ENCODE measurements around the gene RASAL2.

Gene RASAL2

GRCh38 chr1:178093951-178094738 is at the start of gene RASAL2:
Gene RASAL2, plus strand, starts transcription at chr1:178094104. Its CDS starts 389 bp downstream, at chr1:178094493.
- DNase-seq, result peak; percentile 49 to 51

- peak in 1 of 2 experiments; percentile 10 for DNase-seq
Observed at GRCh38 chr1:178046591-178047270, 47.2 kb upstream of the RASAL2 start.

DNA sequence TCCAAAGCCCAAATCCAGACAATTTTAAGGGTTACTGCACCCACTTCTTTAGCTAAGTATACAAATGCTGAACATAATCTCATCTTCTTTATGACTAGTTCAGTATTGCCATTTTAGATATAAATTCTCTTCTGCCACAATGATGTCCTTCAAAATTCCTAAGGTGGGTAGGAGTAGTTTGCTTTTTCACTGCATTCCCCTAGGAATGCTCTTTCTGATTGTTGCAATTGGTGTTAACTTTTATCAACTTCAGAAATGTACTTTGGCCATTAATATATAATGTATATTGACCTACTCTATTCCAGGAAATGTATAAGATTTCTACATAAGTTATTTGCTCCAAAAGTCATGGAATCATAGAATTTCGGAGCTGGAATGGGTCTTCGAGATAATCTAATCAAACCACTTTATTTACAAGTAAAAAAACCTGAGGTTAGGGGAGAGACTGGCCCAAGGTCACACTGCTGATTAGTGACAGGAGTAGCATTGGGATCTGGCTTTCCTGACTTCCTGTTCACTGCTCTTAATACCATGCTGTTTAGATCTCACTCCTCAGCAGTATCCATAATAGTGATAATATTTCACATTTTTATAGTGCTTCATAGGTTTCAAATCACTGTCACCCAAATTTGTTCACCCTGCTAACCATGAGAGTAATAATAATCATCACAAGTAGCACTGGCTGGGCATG is 46.4 kb upstream of the RASAL2 start:
- DNase-seq, result no peak

- no peak for DNase-seq
Observed at GRCh38 chr1:178048426-178048825, 45.5 kb upstream of the RASAL2 start.

DNA sequence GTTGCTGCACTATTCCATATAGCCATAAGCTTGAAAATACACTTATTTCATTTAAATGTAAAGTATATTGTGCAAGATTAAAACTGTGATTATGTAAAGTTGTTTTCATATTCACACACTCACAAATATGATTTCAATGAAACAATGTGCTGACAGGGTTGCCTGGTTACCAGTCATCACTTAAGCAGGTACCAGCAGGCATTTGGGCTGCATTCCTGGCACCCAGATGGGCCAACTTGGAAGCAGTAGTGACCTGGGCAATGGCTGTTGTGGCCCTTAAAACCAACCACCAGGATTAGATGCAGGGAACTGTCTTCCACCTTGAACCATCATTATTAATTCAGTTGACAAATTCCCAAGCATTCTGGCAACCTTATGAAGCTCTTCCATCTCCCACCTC is 45.0 kb upstream of the RASAL2 start:
- DNase-seq, result no peak

DNA sequence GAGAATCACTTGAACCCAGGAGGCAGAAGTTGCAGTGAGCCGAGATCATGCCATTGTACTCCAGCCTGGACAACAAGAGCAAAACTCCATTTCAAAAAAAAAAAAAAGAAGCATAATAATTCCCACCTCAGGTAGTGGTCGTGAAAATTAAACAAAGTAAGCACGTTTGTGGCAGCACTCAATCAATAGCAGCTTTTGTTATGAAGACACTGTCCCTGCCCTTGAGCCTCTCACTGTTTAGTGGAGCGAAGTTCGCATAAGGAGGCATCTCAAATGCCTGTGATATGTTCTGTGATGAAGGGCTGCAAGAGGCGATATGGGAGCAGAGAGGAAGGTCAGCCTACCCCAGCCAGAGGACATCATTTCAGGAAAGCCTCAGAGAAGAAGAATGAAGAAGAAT is 43.8 kb upstream of the RASAL2 start:
- no peak for DNase-seq

DNA sequence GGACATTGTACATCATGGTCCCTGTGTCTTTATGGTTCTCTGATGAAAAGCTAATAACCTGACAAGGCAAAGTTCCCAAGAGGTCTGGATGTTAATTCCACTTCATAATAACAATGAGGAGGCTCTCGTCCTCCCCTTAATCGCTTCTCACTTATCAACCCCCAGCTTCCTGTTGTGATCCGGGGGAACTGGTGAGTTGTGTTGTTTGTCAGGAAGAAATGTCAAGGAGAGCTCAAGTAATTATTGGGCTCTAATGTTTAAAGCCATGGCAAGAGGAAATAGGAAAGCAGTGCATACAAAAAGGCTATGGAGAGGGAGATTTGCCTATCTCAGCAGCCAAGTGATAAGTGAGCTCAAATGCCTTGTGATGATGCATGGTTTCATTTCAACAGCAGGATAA is 42.8 kb upstream of the RASAL2 start:
- DNase-seq, result no peak

- no peak for DNase-seq
Observed at GRCh38 chr1:178052650-178053461, 41.0 kb upstream of the RASAL2 start.

DNA sequence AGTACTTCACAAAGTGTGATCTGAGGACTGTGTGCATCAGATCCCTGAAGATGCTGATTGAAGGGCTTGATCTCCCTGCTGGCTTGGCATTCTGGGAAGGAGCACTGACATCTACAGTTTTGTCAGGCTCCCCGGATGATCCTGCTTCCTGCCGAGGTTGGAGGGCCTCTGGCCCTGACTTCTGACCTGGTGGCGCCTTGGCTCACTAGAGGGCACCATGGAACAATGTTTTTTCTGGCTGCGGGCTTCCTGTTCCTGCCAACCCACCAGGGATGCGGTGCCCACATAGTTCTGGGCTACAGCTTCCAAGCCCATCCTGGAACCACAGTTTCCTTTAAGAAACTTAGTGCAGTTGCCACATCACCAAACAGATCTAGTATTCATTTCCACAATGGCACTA is 38.8 kb upstream of the RASAL2 start:
- peak in 1 of 2 experiments; percentile 14 for DNase-seq

DNA sequence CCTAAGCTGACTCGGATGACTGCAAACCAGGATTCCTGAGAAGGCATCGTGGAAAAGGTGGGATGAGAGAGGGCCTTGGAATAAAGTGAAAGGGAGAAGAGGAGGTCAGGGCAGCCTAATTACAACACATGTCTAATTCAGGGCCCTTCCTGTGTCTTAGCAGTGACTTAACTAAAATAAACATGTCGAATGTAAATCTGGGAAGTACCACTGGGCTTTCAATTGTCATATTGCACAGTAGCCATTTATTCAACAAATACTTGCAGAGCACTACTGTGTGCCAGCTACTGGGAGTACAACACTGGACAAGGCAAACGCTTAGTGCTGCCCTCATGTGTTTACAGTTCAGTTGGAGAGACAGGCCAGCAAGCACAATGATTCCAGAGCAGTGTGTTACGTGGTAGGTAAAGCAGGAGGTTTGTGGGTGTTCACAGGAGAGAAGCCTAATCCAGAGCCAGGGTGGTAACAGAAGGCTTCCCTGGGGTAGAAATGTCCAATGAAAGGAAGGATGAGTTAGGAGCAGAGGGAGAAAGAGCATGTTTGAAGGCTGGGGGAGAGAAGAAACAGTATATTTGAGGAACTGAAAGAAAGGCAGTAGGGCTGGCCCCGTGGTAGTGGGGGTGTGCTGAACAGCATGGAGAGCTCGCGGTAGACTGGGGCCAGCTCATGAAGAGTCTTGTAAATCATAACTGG is 38.0 kb upstream of the RASAL2 start:
- peak in 1 of 2 experiments; percentile 8 for DNase-seq

DNA sequence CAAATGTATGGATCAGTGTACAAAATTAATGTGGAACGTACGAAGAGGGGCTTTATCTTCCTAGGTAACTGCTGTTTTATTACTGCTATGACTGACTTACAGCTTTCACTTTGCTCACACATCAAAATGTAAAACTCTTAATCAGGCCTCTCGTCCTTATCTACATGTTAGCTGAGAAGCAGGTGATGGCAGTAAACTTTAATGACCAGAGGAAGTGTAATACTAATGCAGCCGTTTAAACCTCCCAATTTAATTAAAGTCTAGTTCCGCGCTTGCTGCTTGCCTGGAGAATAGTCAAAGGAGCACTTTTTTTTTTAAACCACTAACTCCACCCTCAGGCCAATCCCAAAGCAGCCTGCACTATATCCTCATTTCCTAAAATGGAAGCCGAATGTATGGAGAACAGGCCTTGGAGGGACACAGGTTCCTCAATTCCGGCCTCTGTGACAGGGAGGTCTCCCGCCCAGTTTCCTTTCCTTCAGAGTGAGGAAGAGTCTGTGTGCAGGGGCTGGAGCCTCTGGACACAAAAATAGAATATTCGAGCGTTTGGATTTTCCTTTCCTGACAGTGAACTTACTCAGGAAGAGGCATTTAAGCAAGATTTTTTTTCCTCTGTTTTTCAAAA is 36.7 kb upstream of the RASAL2 start:
- no peak for DNase-seq

DNA sequence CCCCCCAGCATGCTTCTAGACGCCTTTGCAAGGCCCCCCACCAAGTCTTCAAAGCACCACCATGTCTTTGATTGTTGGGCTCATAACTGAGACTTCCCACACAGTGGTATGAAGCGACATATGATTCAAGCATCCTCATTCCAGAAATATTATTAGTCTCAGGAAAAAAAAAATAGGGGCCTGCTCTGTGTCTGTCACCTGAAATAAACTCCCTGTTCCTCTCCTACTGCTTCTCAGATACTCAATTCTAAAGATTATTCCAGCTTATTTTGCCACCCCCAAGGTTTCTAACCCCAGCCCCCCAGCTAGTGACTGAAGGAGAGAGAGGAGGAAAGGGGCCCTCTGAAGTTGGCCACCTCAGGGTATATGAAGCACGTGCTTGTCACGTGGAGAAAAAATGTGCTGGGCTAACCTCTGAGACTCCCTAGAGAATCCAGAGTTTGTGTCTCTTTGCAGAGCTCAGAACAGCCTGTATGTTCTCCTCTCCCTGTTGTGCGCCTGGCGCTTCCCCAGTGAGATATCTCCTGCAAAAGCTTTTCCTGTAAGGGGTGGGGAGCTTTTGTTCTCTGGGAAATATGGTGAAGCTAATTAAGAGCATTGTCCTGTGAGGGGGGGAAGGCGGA is 35.9 kb upstream of the RASAL2 start:
- no peak for DNase-seq

DNA sequence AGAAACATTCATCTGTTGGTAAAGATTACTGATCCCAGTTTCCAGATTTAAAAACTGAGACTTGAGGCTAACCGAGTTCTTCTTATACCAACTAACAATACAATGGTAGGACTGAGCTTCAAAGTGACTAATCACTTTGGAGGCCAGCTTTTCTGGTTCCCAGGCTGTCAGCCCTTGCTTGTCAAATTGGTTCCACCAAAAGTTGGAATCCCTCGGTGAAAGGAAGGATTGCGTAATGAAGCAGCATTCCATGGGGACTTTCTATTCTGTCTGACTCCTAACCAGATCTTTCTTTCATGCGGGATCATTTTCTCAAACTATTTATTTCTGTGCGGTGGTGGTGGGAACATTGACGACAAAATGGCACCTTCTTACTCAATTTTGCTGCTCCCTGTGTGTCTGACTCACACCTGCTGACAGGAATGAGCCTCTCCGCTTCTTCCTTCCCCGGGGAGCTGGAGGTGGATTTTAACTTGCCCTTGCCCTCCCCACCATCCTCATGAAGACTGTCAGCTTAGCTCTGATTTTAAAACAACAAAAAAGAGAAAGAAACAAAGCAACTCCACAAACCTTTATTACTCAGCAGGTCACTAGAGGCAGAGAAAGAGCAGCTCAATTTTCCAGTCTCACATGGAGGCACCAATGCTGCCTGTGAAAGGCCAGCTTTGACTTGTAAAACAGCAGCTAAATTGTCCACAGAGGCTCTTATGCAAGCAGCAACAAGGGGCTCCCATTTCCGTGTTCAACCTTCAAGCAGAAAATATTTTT is 32.9 kb upstream of the RASAL2 start:
- no peak for DNase-seq

- no peak for DNase-seq
Observed at GRCh38 chr1:178061620-178062019, 32.3 kb upstream of the RASAL2 start.

GRCh38 chr1:178064191-178064821 is 29.6 kb upstream of the RASAL2 start:
- DNase-seq, result no peak

DNA sequence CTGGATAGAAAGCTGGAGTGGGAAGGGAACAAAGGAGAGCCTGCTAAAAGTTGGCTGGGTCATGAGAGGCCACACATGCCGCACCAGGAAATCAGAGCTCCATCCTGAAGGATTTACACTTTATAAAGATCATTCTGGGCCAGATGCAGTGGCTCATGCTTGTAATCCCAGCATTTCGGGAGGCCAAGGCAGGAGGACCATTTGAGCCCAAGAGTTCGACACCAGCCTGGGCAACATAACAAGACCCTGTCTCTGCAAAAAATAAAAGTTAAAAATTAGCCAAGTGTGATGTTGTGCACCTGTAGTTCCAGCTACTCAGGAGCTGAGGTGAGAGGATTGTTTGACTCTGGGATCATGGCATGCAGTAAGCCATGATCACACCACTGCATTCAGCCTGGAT is 28.7 kb upstream of the RASAL2 start:
- DNase-seq, result no peak

DNA sequence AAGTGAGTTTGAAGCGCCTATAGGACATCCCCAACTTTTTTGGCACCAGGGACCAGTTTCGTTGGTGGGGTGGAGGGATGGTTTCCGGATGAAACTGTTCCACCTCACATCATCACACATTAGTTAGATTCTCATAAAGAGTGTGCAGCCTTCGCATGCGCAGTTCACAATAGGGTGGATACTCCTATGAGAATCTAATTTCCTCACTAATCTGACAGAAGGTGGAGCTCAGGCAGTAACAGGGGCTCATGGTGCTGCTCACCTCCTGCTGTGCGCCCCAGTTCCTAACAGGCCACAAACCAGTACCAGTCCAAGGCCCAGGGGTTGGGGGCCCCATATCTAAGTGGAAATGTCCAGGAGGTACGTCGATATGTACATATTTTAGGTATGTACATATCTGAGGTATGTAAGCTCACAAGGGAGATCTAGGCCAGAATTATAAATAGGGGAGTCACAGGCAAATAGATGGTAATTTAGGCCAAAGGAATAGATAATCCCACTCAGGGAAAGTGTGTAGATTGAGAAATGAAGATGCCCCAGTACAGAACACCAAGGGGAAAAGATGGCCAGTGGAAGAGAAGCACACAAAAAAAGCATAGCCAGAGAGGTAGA is 27.5 kb upstream of the RASAL2 start:
- DNase-seq, result no peak

- no peak for DNase-seq
Observed at GRCh38 chr1:178066908-178067614, 26.8 kb upstream of the RASAL2 start.

DNA sequence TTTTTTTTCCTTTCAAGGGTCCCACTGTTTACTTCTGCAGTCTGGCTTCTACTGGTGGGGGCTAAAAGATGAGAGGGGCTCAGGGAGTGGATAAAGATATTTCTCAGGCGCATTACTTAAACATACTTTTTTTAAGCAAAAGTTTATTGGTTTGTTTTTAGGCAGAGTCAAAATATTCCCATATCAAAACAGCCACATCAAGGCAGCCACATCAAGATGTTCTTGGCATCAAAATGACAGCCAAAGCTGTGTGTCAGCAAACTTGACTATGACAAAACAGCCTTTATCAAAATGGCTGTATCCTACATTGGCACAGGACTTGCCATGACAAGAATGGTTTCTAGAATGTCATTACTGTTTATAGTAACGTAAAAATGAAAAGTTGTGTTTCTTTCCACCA is 22.1 kb upstream of the RASAL2 start:
- DNase-seq, result no peak

Measured in NCI-H446 (cell line).